GM12878 (cell line): ENCODE measurements around the gene ODAD4.

ENCODE experiments used
- EZH2 ChIP-seq: IDR thresholded peaks from 2 replicates; pipeline ENCODE4 v1.6.1; 2012; ENCODE audit warnings: low read depth, mild to moderate bottlenecking, control low read depth, inconsistent platforms, low read length, borderline replicate concordance; ENCODE audit not compliant: control insufficient read depth
- MAX ChIP-seq: IDR thresholded peaks from 2 replicates; pipeline ENCODE4 v1.6.1; 2012; ENCODE audit warnings: low read depth, low read length, improper control_type of control experiment
- MEF2B ChIP-seq: fragments of 450-650 bp; IDR thresholded peaks from 2 replicates; pipeline ENCODE4 v1.6.1; 2018; ENCODE audit warnings: mild to moderate bottlenecking, moderate library complexity; ENCODE audit not compliant: partially characterized antibody, poor library complexity, severe bottlenecking
- MLLT1 ChIP-seq: fragments of 450-650 bp; IDR thresholded peaks from 2 replicates; pipeline ENCODE4 v1.6.1; 2016; ENCODE audit warnings: mild to moderate bottlenecking
- POLR2A ChIP-seq: IDR thresholded peaks from 2 replicates; pipeline ENCODE4 v1.6.1; 2011; ENCODE audit warnings: low read depth, mild to moderate bottlenecking, low read length
- POLR2AphosphoS2 ChIP-seq: IDR thresholded peaks from 2 replicates; pipeline ENCODE4 v1.6.1; 2011; ENCODE audit warnings: low read depth, mild to moderate bottlenecking, low read length, improper control_type of control experiment, moderate library complexity
- POLR2AphosphoS5 ChIP-seq: IDR thresholded peaks from 2 replicates; pipeline ENCODE4 v1.6.1; 2011; ENCODE audit warnings: mild to moderate bottlenecking, low read length, inconsistent platforms
- RAD51 ChIP-seq: fragments of 450-650 bp; IDR thresholded peaks from 2 replicates; pipeline ENCODE4 v1.6.1; 2016; ENCODE audit warnings: moderate library complexity, mild to moderate bottlenecking, inconsistent platforms
- SPI1 ChIP-seq: IDR thresholded peaks from 2 replicates; pipeline ENCODE4 v1.6.1; 2011; ENCODE audit warnings: low read depth, mild to moderate bottlenecking, low read length, moderate library complexity, borderline replicate concordance; ENCODE audit not compliant: insufficient read depth
- SUPT20H ChIP-seq: IDR thresholded peaks from 2 replicates; pipeline ENCODE4 v1.6.1; 2011; ENCODE audit warnings: low read depth, mild to moderate bottlenecking, low read length, moderate library complexity, borderline replicate concordance; ENCODE audit not compliant: control insufficient read depth
- USF1 ChIP-seq: IDR thresholded peaks from 2 replicates; pipeline ENCODE4 v1.6.1; 2011; ENCODE audit warnings: borderline replicate concordance, low read depth, mild to moderate bottlenecking, moderate library complexity, mixed read lengths, low read length; ENCODE audit not compliant: insufficient read depth; ENCODE audit errors: extremely low read length
- TF ChIP-seq, protein P1 (sequence below), 3 experiments: IDR thresholded peaks in 2 of 3; conservative IDR thresholded peaks in 1 of 3; 2 replicates each; pipeline ENCODE4 v1.5.1; 2011; ENCODE audit warnings: low read depth in 3 of 3, low read length in 3 of 3, mild to moderate bottlenecking in 3 of 3, control low read depth in 2 of 3, moderate library complexity in 2 of 3, inconsistent platforms in 1 of 3, mixed read lengths in 1 of 3; ENCODE audit not compliant: control insufficient read depth in 2 of 3, insufficient read depth in 1 of 3; ENCODE audit errors: extremely low read depth in 1 of 3
- TF ChIP-seq, protein P2 (sequence below): IDR thresholded peaks from 2 replicates; pipeline ENCODE4 v1.6.1; 2011; ENCODE audit warnings: borderline replicate concordance, low read depth, mild to moderate bottlenecking, moderate library complexity, low read length; ENCODE audit not compliant: insufficient read depth, poor library complexity, severe bottlenecking

GRCh38 chr17:41937970-41938954 is 7.8 kb downstream of the ODAD4 start:
- TF ChIP-seq SUPT20H (no peak), POLR2AphosphoS2 (no peak), MAX (no peak), MLLT1 (no peak), EZH2 (no peak), RAD51 (no peak), SPI1 (no peak), MEF2B (no peak), POLR2AphosphoS5 (no peak), USF1 (no peak), POLR2A (no peak)
- TF ChIP-seq, protein P1, sequence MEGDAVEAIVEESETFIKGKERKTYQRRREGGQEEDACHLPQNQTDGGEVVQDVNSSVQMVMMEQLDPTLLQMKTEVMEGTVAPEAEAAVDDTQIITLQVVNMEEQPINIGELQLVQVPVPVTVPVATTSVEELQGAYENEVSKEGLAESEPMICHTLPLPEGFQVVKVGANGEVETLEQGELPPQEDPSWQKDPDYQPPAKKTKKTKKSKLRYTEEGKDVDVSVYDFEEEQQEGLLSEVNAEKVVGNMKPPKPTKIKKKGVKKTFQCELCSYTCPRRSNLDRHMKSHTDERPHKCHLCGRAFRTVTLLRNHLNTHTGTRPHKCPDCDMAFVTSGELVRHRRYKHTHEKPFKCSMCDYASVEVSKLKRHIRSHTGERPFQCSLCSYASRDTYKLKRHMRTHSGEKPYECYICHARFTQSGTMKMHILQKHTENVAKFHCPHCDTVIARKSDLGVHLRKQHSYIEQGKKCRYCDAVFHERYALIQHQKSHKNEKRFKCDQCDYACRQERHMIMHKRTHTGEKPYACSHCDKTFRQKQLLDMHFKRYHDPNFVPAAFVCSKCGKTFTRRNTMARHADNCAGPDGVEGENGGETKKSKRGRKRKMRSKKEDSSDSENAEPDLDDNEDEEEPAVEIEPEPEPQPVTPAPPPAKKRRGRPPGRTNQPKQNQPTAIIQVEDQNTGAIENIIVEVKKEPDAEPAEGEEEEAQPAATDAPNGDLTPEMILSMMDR (IDR thresholded peaks at IDR 0.05 in 2 of 3, conservative IDR thresholded peaks at IDR 0.05 in 1 of 3; ENCODE audit: control insufficient read depth in 2 of 3, extremely low read depth in 1 of 3, insufficient read depth in 1 of 3, low read depth in 3 of 3, low read length in 3 of 3): no peak
- TF ChIP-seq, protein P2, sequence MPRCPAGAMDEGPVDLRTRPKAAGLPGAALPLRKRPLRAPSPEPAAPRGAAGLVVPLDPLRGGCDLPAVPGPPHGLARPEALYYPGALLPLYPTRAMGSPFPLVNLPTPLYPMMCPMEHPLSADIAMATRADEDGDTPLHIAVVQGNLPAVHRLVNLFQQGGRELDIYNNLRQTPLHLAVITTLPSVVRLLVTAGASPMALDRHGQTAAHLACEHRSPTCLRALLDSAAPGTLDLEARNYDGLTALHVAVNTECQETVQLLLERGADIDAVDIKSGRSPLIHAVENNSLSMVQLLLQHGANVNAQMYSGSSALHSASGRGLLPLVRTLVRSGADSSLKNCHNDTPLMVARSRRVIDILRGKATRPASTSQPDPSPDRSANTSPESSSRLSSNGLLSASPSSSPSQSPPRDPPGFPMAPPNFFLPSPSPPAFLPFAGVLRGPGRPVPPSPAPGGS: no peak
